ENCODE data around the gene TMEM271.

Gene TMEM271

GRCh38 chr4:576245-576821, at the start of gene TMEM271:
Gene TMEM271 (minus strand): TSS chr4:576295. CDS start chr4:576062, 233 bp downstream.
- no peak for DNase-seq

- DNase-seq = no peak
Observed at GRCh38 chr4:625631-626161, 49.6 kb upstream of the TMEM271 start.

DNA sequence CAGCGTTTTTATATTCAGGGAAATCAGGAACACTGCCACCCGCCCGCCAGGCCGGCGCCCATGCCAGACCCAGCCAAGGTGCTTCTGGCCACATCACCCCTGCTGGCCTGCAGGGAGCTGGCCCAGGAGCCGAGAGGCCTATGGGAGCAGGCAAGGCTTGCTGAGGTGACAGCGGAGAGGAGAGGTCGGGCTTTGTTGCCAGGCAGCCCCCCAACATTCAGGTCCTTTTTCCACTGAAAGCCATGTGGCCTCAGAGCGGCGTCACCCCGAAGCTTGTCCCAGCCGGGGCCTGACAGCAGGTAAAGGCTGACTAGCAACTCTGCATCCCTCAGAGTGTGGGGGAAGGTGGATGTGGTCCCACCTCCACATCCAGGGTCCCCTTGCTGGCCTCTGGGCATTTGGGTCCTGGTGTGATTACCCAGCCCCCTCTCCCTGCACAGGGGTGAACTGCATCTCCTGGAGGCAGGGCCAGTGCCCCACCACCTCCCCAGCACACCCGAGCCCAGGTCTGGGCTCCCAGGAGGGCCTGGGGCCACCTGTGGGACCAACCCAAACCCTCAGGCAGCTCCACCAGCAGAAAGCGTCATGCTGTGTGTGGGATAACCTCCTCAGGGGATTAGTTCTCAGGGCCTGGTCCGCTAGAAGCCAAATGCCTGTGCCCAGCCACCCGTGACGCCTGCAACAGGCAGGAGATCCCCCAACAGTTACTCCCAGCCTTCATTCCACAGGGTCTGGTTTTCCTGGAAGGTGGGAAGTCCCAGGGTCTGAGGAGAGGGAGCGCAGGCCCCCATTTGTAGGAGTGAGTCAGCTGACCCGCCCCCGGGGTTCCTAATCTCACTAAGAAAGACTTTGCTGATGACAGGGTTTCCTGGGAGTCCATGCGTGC, 48.9 kb upstream of the TMEM271 start, which contains the start of gene PDE6B:
TSS of gene PDE6B (plus strand) at position 869 of the 886 bp plus-strand sequence. CDS start 54 bp downstream, outside the sequence.
- DNase-seq = no peak

- DNase-seq = no peak
Observed at GRCh38 chr4:623914-624566, 47.9 kb upstream of the TMEM271 start.

GRCh38 chr4:622996-623913, 47.2 kb upstream of the TMEM271 start:
- DNase-seq = no peak

DNA sequence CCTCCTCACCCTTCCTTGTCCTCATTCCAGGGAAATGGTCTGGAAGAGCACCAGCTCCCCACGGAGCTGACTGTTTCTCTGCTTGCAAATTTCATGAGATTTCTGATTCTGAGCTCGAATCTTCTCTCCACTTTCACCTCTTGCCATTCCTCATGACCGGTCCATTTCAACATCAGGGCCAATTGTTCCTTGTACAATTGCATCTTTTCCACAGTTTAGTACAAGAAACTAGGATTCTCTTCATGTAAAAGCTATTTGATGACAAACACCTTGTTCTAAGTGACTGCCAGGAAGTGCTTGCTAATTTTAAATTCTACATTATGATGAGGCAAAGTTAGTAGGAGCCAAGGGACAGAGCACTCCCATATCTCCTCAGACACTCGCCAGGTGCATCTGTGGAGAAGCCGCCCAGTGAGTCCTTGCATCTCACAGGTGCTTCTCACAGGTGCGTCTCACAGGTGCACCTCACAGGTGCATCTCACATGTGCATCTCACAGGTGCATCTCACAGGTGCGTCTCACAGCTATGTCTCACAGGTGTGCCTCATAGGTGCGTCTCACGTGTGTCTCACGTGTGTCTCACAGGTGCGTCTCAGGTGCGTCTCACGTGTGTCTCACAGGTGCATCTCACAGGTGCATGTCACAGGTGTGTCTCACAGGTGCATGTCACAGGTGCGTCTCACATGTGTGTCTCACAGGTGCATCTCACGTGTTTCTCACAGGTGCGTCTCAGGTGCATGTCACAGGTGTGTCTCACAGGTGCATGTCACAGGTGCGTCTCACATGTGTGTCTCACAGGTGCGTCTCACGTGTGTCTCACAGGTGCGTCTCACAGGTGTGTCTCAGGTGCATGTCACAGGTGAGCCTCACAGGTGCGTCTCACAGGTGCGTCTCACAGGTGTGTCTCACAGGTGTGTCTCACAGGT, 46.2 kb upstream of the TMEM271 start:
- DNase-seq = peak; percentile 1

DNA sequence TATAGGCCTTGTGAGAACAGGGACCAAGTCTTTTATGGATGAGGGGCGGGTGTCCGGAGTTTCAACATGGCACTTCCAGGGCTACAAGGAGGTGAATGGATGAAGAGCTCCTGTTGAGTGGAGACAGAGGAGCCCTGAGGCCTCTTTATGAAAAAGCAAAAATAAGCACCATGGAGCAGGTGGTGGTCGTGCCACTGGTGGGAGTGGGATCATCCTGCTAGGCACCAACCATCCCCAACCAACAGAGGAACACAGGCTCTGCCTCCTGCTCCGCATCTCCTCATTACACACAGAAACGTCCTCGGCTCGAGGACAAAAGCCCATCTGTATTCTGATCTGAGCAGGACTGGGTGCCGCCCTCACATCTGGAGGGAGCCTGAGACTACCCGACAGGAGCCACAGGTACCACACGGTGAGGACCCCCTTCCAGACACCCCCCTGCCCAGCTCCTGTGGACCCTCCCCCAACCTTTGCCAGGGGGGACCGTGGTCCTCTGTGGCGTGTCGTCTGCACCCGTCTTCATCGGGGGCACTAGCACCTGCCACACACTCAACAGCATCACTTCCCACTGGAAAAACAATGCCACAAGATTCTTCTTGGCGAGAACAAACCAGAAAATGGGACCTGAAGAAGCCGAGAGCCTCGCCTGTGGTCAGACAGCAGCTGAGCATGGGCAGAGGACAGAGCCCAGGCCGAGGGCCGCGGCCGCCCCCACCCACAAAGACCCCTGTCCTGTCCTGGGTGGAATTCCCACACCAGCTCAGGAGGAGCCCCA, 45.4 kb upstream of the TMEM271 start:
- DNase-seq = no peak

DNA sequence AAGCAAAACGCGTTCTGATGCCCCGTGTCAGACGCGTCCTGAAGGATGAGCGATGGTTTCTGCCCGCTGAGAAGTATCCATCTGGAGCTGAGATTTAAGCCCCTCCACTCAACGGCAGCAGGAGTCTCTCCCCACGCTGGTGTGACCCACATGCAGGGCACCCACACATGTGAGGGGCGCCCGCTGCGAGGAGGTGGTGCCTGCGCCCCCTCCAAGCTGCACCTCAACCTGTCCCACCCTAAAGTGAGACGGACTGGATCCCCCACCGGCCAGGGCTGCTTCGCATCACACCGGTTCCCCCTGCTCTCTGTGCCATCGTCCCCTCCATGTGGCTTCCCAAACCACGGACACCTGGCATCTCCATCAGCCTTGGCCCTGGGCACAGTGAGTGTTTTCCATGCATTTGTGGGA, 44.8 kb upstream of the TMEM271 start:
- no peak for DNase-seq

- DNase-seq = no peak
Observed at GRCh38 chr4:620201-620600, 44.1 kb upstream of the TMEM271 start.

DNA sequence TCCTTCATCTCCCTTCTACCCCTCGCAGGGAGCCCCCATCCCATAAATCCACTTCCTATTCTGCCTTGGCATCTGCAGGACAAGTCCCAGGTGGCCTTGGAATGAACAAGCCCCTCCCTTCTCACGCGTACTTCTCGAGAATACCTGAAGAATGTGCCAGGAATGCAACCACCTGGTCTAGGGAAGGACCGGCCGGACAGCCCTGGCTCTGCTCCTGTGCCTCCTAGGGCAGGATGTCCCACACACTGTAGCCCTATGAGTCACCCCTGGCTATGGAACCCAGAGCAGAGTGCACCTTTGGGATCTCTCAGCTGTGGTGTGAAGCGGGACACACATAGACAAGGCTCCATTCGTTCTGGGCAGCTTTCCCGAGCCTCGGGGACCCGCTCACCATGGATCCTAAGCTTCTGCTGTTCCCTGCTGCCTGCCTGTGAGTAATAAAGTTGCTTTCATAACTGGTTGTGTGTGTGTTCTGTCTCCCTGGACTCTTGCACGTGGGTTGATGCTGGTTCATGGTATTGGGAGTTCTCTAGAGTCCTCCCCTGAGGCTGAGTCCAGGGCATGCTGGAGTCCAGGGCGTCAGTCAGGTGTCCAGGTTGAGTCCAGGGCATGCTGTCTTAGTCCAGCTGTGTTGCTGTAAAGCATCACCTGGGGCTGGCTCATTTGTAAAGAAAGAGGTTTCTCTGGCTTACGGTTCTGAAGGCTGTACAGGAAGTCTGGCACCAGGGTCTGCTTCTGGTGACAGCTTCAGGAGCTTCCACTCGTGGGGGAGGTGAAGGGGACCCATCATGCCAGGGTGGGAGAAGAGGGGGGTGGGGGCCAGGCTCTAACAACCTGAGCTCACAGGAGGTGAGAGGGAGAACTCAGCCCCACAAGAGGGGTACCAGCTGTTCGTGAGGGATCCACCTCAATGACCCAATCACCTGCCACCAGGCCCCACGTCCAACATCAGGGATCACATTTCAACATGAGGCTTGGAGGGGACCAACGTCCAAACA, 41.8 kb upstream of the TMEM271 start:
- DNase-seq = no peak

GRCh38 chr4:616911-617643, 41.0 kb upstream of the TMEM271 start:
- no peak for DNase-seq

DNA sequence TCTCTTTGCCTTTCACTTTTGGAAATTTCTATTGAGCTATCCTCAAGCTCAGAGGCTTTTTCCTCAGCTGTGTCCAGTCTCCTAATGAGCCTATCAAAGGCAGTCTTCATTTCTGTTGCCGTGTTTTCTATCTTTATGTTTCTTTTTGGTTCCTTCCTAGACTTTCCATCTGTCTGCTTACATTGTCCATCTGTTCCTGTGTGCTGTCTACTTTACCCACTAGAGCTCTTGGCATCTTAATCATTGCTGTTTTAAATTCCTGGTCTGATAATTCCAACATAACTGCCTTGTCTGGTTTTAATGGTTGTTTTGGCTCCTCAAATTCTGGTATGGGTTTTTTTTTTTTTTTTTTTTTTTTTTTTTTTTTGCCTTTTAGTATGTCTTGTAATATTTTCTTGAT, 40.0 kb upstream of the TMEM271 start:
- no peak for DNase-seq

DNA sequence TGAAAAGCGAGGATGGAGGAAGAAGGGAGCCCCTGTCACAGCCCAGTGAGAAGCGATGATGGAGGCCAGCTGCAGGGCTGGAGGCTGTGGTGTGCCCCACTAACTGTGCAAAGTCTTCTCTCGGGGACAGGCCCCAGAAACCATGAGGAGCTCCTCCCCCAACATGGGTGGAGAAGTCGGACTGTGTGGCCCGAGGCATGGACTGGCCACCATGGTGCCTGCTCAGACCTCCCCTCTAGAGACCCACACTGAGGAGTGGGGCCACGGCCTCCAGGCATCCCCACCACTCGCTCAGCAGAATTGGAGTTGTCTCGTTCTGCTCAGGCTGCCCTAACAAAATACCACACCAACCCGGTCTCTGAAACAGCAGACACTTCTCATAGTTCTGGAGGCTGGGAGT, 37.0 kb upstream of the TMEM271 start:
- DNase-seq = no peak

DNA sequence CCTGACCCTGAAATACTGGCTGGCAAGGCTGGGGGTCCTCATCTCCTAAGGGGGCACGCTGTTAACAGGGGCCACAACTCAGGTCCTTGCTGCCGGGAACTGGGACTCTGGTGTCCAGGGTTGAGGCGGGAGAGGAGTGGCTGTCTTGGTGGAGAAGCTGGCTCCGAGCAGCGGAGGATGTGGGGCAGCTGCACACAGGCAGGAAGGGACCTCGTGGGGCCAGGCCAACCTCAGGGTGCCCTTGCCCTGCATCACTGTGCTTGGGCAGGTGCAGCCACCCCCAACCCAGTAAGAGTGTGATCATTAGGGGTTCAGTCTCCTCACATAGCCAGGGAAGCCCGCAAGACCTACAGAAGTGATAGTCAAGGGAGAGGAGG, 36.6 kb upstream of the TMEM271 start:
- DNase-seq = no peak

DNA sequence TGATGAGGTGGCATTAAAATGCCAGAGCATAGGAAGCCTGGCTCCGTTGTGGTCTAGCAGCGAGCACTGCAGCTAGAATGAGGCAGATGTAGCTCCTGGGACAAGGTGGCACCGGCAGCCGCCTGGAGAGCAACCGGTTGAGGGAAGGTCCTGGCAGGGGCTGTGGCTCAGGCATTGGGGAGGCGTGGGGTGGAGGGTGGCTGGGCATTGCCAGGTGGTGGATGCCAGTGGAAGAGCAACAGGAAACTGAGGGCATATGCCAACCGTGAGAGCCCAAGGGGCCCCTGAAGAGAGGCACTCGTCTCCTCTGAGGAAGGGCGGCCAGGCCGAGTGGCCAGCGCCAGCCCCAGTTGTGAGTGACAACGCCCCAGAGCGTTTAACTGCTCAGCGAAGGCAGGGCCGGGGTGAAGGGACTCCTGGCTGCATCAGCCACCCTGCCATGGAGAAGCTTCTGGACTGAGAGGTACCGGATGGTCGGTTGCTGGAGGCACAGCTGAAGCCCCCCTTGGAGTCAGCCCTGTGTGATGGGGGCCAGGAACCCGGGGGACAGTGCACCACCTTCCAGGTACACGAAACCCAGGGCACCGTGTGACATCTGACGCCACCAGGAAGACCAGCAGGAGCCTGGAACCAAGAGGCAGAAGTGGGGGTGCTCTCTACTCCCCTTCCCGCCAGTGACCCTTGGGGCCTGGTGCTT, 36.1 kb upstream of the TMEM271 start:
- DNase-seq = no peak

- DNase-seq = peak; percentile 42
Observed at GRCh38 chr4:610411-611261, 34.5 kb upstream of the TMEM271 start.

Measured in HCEC 1CT (cell line).